ENCODE measurements around the gene GPR183.

The GPR183 gene

GRCh38 chr13:99307648-99308339 lies 595 bp upstream of the GPR183 start:
- TF ChIP-seq ZFX (IDR thresholded peaks at IDR 0.05; ENCODE audit: borderline replicate concordance) (no peak), CTCF (IDR thresholded peaks at IDR 0.05) (no peak)
- H3K27ac ChIP-seq: no peak overlapping the region

GRCh38 chr13:99305566-99305965 lies 1.6 kb downstream of the GPR183 start:
- H3K27ac ChIP-seq: no peak overlapping the region
- TF ChIP-seq CTCF (IDR thresholded peaks at IDR 0.05) (no peak), ZFX (IDR thresholded peaks at IDR 0.05; ENCODE audit: borderline replicate concordance) (no peak)

GRCh38 chr13:99305158-99305557 lies 2.0 kb downstream of the GPR183 start:
- no peak for TF ChIP-seq ZFX (IDR thresholded peaks at IDR 0.05; ENCODE audit: borderline replicate concordance)
- TF ChIP-seq CTCF (IDR thresholded peaks at IDR 0.05): no peak
- H3K27ac ChIP-seq: no peak overlapping the region

GRCh38 chr13:99304541-99304940 lies 2.7 kb downstream of the GPR183 start:
- TF ChIP-seq CTCF (IDR thresholded peaks at IDR 0.05) (no peak), ZFX (IDR thresholded peaks at IDR 0.05; ENCODE audit: borderline replicate concordance) (no peak)
- H3K27ac ChIP-seq: no peak overlapping the region

GRCh38 chr13:99303863-99304521 lies 3.2 kb downstream of the GPR183 start:
- no peak overlapping the region for H3K27ac ChIP-seq

GRCh38 chr13:99302637-99303505 lies 4.3 kb downstream of the GPR183 start:
- TF ChIP-seq ZFX (IDR thresholded peaks at IDR 0.05; ENCODE audit: borderline replicate concordance) (no peak), CTCF (IDR thresholded peaks at IDR 0.05) (no peak)
- H3K27ac ChIP-seq: no peak overlapping the region

More at GRCh38 chr13:99303863-99304521, 3.2 kb downstream of the GPR183 start:
- no peak for TF ChIP-seq ZFX (IDR thresholded peaks at IDR 0.05; ENCODE audit: borderline replicate concordance)
- no peak for TF ChIP-seq CTCF (IDR thresholded peaks at IDR 0.05)
